Measurements from ENCODE around the gene MAP4K2. TPM values are rescaled to one million over a fixed set of nuclear protein-coding genes. Genes with fewer than 3 reads are reported as not detected.

MAP4K2 gene
- total and polyA plus RNA-seq, 9 of the 15 experiments (the other 6 are each of a cell fraction or from before 2014, with no cell fraction given): 0.13 to 14.5 (median 7.3) TPM

- peak; percentile 37; the same call in 1 of the 2 replicates for TF ChIP-seq REST (IDR thresholded peaks at IDR 0.05; ENCODE audit: borderline replicate concordance)
- TF ChIP-seq REST (CRISPR knock-in tag; IDR thresholded peaks at IDR 0.05; ENCODE audit: low read depth): no peak
- TF ChIP-seq CCNT2 (IDR thresholded peaks at IDR 0.05; ENCODE audit: borderline replicate concordance, extremely low read depth, insufficient read length, low read depth, low read length): peak; percentile 73
- TF ChIP-seq ARID3B (CRISPR knock-in tag; IDR thresholded peaks at IDR 0.05; ENCODE audit: borderline replicate concordance): no peak
- TF ChIP-seq ZNF318 (IDR thresholded peaks at IDR 0.05; ENCODE audit: borderline replicate concordance in 1 of 2, low read depth in 1 of 2): no peak
- peak; percentile 70; the same call in 1 of the 2 replicates for TF ChIP-seq ETV5 (CRISPR knock-in tag; IDR thresholded peaks at IDR 0.05; ENCODE audit: low read depth)
- TF ChIP-seq LCOR (CRISPR knock-in tag; IDR thresholded peaks at IDR 0.05): peak; percentile 22; the same call in 1 of the 2 replicates
- TF ChIP-seq MAFG (tag; conservative IDR thresholded peaks at IDR 0.05): no peak
Observed at GRCh38 chr11:64742889-64743590, 60.0 kb downstream of the MAP4K2 start (continued).

Measured in K562 (cell line).